D721Med (cell line): ENCODE results near the gene LY6G6F.
"Not testable (repeated sequence)": the region's sequence is repeated elsewhere in the genome, so short reads cannot be mapped to it uniquely, and the experiment has no call there.

ENCODE experiments used
- DNase-seq: peaks from one replicate; pipeline ENCODE4 v3.0.0; 2011; ENCODE audit warnings: low spot score; ENCODE audit not compliant: insufficient read length
- FAIRE-seq: peaks from 2 replicates; lab custom pipeline; 2011; peaks lifted over from hg19 to GRCh38; lab: Jason Lieb, UNC
- CTCF ChIP-seq: IDR thresholded peaks from 2 replicates; pipeline ENCODE4 v1.5.1; 2012; ENCODE audit warnings: mild to moderate bottlenecking, control low read depth; ENCODE audit not compliant: insufficient read depth; ENCODE audit errors: missing control alignments

The LY6G6F gene

GRCh38 chr6:31705931-31706330, 735 bp upstream of the LY6G6F start:
- FAIRE-seq: no peak
- DNase-seq: no peak

GRCh38 chr6:31707701-31708100, 1.0 kb downstream of the LY6G6F start:
- FAIRE-seq: no peak
- TF ChIP-seq CTCF: no peak
- no peak for DNase-seq

More at GRCh38 chr6:31705931-31706330, 735 bp upstream of the LY6G6F start:
- TF ChIP-seq CTCF: no peak

GRCh38 chr6:31708224-31708623, 1.6 kb downstream of the LY6G6F start:
- no peak for TF ChIP-seq CTCF
- FAIRE-seq (no peak), DNase-seq (no peak)

- FAIRE-seq, DNase-seq: not testable (repeated sequence)
Observed at GRCh38 chr6:31709157-31709556, 2.5 kb downstream of the LY6G6F start.

- no peak for FAIRE-seq
- TF ChIP-seq CTCF: no peak
- DNase-seq: no peak
Observed at GRCh38 chr6:31710523-31711219, 4.0 kb downstream of the LY6G6F start.

GRCh38 chr6:31711233-31711632, 4.6 kb downstream of the LY6G6F start:
- TF ChIP-seq CTCF: no peak
- no peak for FAIRE-seq
- no peak for DNase-seq

GRCh38 chr6:31712296-31712695, 5.6 kb downstream of the LY6G6F start:
- FAIRE-seq (no peak), DNase-seq (no peak)
- no peak for TF ChIP-seq CTCF
